ENCODE data around the gene CLCN7.

DNA sequence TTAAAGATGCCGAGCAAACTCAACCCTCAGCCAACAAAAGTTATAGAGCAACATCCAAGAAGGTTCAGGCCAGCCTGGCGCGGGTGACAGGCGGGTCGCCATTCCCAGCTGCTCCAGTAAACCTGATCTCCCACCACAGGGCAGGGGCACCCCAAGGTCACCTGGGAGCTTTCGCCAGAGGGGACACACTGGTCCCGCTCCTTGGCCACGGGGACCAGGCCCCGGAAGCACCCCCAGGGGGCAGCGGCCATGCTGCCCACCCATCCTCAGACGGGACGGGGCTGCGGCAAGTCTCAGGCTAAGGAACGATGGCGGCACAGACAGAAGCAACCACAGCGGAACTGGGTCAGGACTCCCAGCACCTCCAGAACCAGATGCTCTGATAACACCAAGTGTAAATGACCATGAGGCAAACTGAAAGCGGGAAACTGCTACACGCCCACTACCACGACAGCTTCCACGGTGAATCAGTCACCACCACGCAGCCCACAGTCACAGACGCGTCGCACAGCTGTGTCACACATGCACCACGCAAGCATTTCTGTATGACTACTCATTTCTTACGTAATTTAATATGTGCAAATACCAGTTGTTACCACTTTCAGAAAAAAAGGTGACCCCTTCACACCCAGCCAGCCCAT lies 16.4 kb downstream of the CLCN7 start:
- TF ChIP-seq CTCF (IDR thresholded peaks at IDR 0.05): no peak
- no peak for TF ChIP-seq POLR2A (IDR thresholded peaks at IDR 0.05)

All from heart left ventricle (tissue), 13 donors.